Endodermal cell (in vitro differentiated cells): ENCODE measurements around the gene TRIO. TPM values are rescaled to one million over a fixed set of nuclear protein-coding genes. Genes with fewer than 3 reads are reported as not detected.

ENCODE experiments used
- DNase-seq: peaks from one replicate; pipeline ENCODE4 v3.0.0-alpha.2; 2017
- H3K27ac ChIP-seq: 2 replicates; pipeline ENCODE4 v1.5.1; 2013; ENCODE audit warnings: mild to moderate bottlenecking, low read depth, low read length, moderate library complexity
- H3K27me3 ChIP-seq: 2 replicates; pipeline ENCODE4 v1.6.1; 2013; ENCODE audit warnings: mild to moderate bottlenecking, low read length, moderate library complexity; ENCODE audit not compliant: insufficient read depth, control insufficient read depth, poor library complexity, severe bottlenecking
- H3K36me3 ChIP-seq: 2 replicates; pipeline ENCODE4 v1.7.0; 2013; ENCODE audit warnings: mild to moderate bottlenecking, low read length, moderate library complexity; ENCODE audit not compliant: control insufficient read depth, insufficient read depth
- H3K4me1 ChIP-seq: one replicate; pipeline ENCODE4 v1.7.0; 2013; ENCODE audit warnings: low read length; ENCODE audit not compliant: control insufficient read depth, insufficient read depth
- H3K4me3 ChIP-seq: 2 replicates; pipeline ENCODE4 v1.5.1; 2013; ENCODE audit warnings: mild to moderate bottlenecking, low read length, moderate library complexity
- H3K9ac ChIP-seq: 2 replicates; pipeline ENCODE4 v1.6.1; 2013; ENCODE audit warnings: mild to moderate bottlenecking, low read length, moderate library complexity; ENCODE audit not compliant: poor library complexity, severe bottlenecking; ENCODE audit errors: extremely low read depth
- H3K9me3 ChIP-seq: 2 replicates; pipeline ENCODE4 v1.6.1; 2013; ENCODE audit warnings: mild to moderate bottlenecking, low read length, moderate library complexity; ENCODE audit not compliant: control insufficient read depth
- H3K27ac Mint-ChIP-seq: 2 replicates; pipeline ENCODE4 v1.8.0; 2020; ENCODE audit warnings: mixed read lengths
- H3K27me3 Mint-ChIP-seq: 2 replicates; pipeline ENCODE4 v1.8.0; 2021; ENCODE audit warnings: mild to moderate bottlenecking, mixed read lengths; ENCODE audit not compliant: insufficient read depth
- H3K36me3 Mint-ChIP-seq: 2 replicates; pipeline ENCODE4 v1.8.0; 2020; ENCODE audit warnings: low read depth, mixed read lengths
- H3K4me1 Mint-ChIP-seq: 2 replicates; pipeline ENCODE4 v1.8.0; 2020; ENCODE audit warnings: mixed read lengths
- H3K4me3 Mint-ChIP-seq: 2 replicates; pipeline ENCODE4 v1.8.0; 2020; ENCODE audit warnings: mild to moderate bottlenecking, moderate library complexity, mixed read lengths
- H3K9me3 Mint-ChIP-seq: 2 replicates; pipeline ENCODE4 v1.8.0; 2020; ENCODE audit warnings: mild to moderate bottlenecking, mixed read lengths
- CTCF ChIP-seq: fragments of 200-600 bp; sonication (generic); conservative IDR thresholded peaks from 2 replicates; pipeline ENCODE4 v1.5.0; 2021; ENCODE audit warnings: antibody characterized with exemption, mild to moderate bottlenecking
- WGBS, 2 experiments: methylation state at CpG; one replicate each; pipeline versions ENCODE4 v1.1.5 to v1.1.7; 2013; ENCODE audit warnings: missing lambda C conversion rate in 2 of 2, mixed read lengths in 1 of 2; ENCODE audit not compliant: insufficient coverage in 1 of 2, insufficient read length in 1 of 2; 5-methylcytosine and 5-hydroxymethylcytosine counted together
- total RNA-seq, 2 donors: library from RNA; stranded (reverse); fragmentation: NEBNext Ultra II Directional in 1 of 2; extraction: Animal tissue kit (Norgen Biotek cat#: 25700) in 1 of 2; gene quantifications; 2 replicates in 1 of 2; 3 replicates in 1 of 2; pipeline ENCODE4 v1.2.1, GENCODE V29; 2021

TRIO gene
- total RNA-seq, 2 donors from 2014 or later = 88.3 to 109 TPM

GRCh38 chr5:14115323-14115895 lies 27.7 kb upstream of the TRIO start:
- 87 to 91% methylated on average over 4 to 7 of the region's 7 CpGs for WGBS, 2 experiments
- H3K4me1 Mint-ChIP-seq = peaks cover 33% of the 10 kb centered on the region
- peak; percentile 60 for DNase-seq
- Histone ChIP-seq H3K27ac (no peak overlapping the region), H3K4me1 (peaks cover 20% of the 10 kb centered on the region), H3K36me3 (no peaks in the 10 kb centered on the region), H3K27me3 (no peaks in the 10 kb centered on the region), H3K9me3 (no peaks in the 10 kb centered on the region), H3K4me3 (no peak overlapping the region), H3K9ac (no peak overlapping the region)
- H3K27me3 Mint-ChIP-seq = peaks cover 7% of the 10 kb centered on the region
- H3K9me3 Mint-ChIP-seq = no peaks in the 10 kb centered on the region
- H3K27ac Mint-ChIP-seq = peak overlapping the region; percentile 79
- TF ChIP-seq CTCF = no peak
- H3K4me3 Mint-ChIP-seq = no peak overlapping the region
- no peaks in the 10 kb centered on the region for H3K36me3 Mint-ChIP-seq

- Mint-ChIP-seq H3K4me3 (no peak overlapping the region), H3K9me3 (no peaks in the 10 kb centered on the region)
- H3K27ac ChIP-seq = peak overlapping the region; percentile 75
Observed at GRCh38 chr5:14118551-14119320, 24.4 kb upstream of the TRIO start.

GRCh38 chr5:14120176-14120575 lies 23.0 kb upstream of the TRIO start:
- no peak overlapping the region for H3K4me3 Mint-ChIP-seq
- Histone ChIP-seq H3K27ac (no peak overlapping the region), H3K9ac (no peak overlapping the region), H3K9me3 (no peaks in the 10 kb centered on the region), H3K27me3 (peaks cover 9% of the 10 kb centered on the region), H3K4me3 (no peak overlapping the region), H3K36me3 (no peaks in the 10 kb centered on the region), H3K4me1 (peaks cover 15% of the 10 kb centered on the region)
- H3K4me1 Mint-ChIP-seq = peaks cover 21% of the 10 kb centered on the region
- H3K36me3 Mint-ChIP-seq = no peaks in the 10 kb centered on the region
- no peak overlapping the region for H3K27ac Mint-ChIP-seq
- TF ChIP-seq CTCF = no peak
- no peaks in the 10 kb centered on the region for H3K9me3 Mint-ChIP-seq
- WGBS, 2 experiments = 80 to 92% methylated on average over 1 to 4 of the region's 4 CpGs
- peaks cover 21% of the 10 kb centered on the region for H3K27me3 Mint-ChIP-seq
- DNase-seq = no peak

More at GRCh38 chr5:14118551-14119320, 24.4 kb upstream of the TRIO start:
- H3K4me1 ChIP-seq = peaks cover 20% of the 10 kb centered on the region
- H3K4me3 ChIP-seq = no peak overlapping the region
- no peaks in the 10 kb centered on the region for H3K9me3 ChIP-seq
- no peak overlapping the region for H3K9ac ChIP-seq
- no peak for TF ChIP-seq CTCF
- H3K27me3 ChIP-seq = peaks cover 2% of the 10 kb centered on the region
- H3K27ac Mint-ChIP-seq = no peak overlapping the region
- peak; percentile 63 for DNase-seq
- WGBS, 2 experiments = 48 to 65% methylated on average over 8 to 15 of the region's 15 CpGs
- peaks cover 33% of the 10 kb centered on the region for H3K4me1 Mint-ChIP-seq
- H3K36me3 ChIP-seq = no peaks in the 10 kb centered on the region
- H3K27me3 Mint-ChIP-seq = peaks cover 13% of the 10 kb centered on the region
- no peaks in the 10 kb centered on the region for H3K36me3 Mint-ChIP-seq
